ENCODE measurements around the gene IFIT3. TPM values are rescaled to one million over a fixed set of nuclear protein-coding genes. Genes with fewer than 3 reads are reported as not detected.

IFIT3 gene
- total and polyA plus RNA-seq, 2 of the 8 experiments (the other 6 are each of a cell fraction or from before 2014, with no cell fraction given) = 0.12 to 0.84 TPM

DNA sequence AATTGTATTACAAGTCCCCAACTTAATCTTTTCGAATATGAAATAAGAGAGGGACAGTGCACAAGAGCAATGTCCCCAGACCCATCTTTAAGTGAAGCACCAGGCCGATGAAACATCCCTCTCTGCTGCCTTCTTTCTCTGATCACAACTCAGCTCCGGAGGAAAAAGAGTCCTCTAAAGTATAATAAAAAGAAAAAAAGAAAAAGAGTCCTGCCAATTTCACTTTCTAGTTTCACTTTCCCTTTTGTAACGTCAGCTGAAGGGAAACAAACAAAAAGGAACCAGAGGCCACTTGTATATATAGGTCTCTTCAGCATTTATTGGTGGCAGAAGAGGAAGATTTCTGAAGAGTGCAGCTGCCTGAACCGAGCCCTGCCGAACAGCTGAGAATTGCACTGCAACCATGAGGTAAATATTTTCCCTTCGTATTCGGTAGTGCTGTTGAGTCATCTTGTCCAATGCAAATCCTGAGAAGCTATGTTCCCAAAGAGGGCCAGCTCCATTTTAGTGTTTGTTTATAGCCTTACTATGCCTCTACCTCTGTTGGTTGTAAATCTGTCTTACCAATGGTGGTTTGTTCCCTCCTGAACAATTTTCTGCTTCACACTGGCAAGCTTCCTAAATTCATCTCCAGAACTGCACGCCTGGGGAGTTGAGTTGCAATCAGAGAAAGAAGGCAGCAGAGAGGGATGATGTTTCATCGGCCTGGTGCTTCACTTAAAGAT is 25.9 kb upstream of the IFIT3 start, which contains the start of gene IFIT2:
Gene IFIT2, plus strand, starts transcription at position 326 of the 725 bp plus-strand sequence. Its CDS starts 78 bp downstream, at position 404.
- Histone ChIP-seq H2BK20ac (ENCODE audit: low read length) (no peak within 1 kb of the TSS), H3K4me3 (ENCODE audit: extremely low read depth in 1 of 4, insufficient read depth in 2 of 4, low read depth in 3 of 4, low read length in 4 of 4) (no peak within 1 kb of the TSS), H3K79me2 (ENCODE audit: control insufficient read depth in 1 of 2, insufficient read depth in 2 of 2, low read length in 2 of 2) (no peaks in the 10 kb centered on the region), H2BK15ac (ENCODE audit: low read length) (no peak within 1 kb of the TSS), H3K14ac (ENCODE audit: insufficient read length) (no peak within 1 kb of the TSS), H3K9ac (replicated peaks in 1 of 4; ENCODE audit: extremely low read depth in 1 of 4, low read depth in 3 of 4, low read length in 3 of 4) (no peak within 1 kb of the TSS), H2BK120ac (replicated peaks; ENCODE audit: low read depth, low read length) (no peak within 1 kb of the TSS), H3K56ac (replicated peaks; ENCODE audit: insufficient read length, low read depth, low read length) (no peak within 1 kb of the TSS), H3K23ac (ENCODE audit: insufficient read length) (peak within 1 kb of the TSS; percentile 66), H2AK5ac (ENCODE audit: low read depth, low read length) (no peak within 1 kb of the TSS), H3K36me3 (ENCODE audit: control insufficient read depth in 2 of 4, insufficient read depth in 4 of 4, low read length in 3 of 4) (no peaks in the 10 kb centered on the region), H4K5ac (ENCODE audit: insufficient read length, low read depth, low read length) (peak within 1 kb of the TSS; percentile 30), H2BK5ac (ENCODE audit: low read depth, low read length) (no peak within 1 kb of the TSS), H3K27me3 (replicated peaks in 1 of 4; ENCODE audit: control insufficient read depth in 3 of 4, extremely low read depth in 1 of 4, insufficient read depth in 3 of 4, low read length in 3 of 4) (no peaks in the 10 kb centered on the region), H3K4ac (replicated peaks; ENCODE audit: insufficient read length, low read depth, low read length) (no peak within 1 kb of the TSS), H4K91ac (replicated peaks; ENCODE audit: insufficient read length, low read length) (no peak within 1 kb of the TSS), H3K9me3 (ENCODE audit: insufficient read depth in 2 of 2, low read depth in 1 of 2, low read length in 1 of 2) (no peaks in the 10 kb centered on the region), H4K20me1 (replicated peaks in 1 of 2; ENCODE audit: control insufficient read depth in 1 of 2, insufficient read depth in 2 of 2, low read length in 2 of 2) (no peaks in the 10 kb centered on the region), H3K79me1 (ENCODE audit: low read depth, low read length) (no peaks in the 10 kb centered on the region), H3K18ac (ENCODE audit: extremely low read depth, low read length) (no peak within 1 kb of the TSS; the same call in 1 of the 2 replicates), H3K23me2 (ENCODE audit: low read depth, low read length) (no peaks in the 10 kb centered on the region), H4K8ac (ENCODE audit: extremely low read depth, insufficient read depth, low read length) (no peak within 1 kb of the TSS), H2BK12ac (ENCODE audit: low read depth, low read length) (no peak within 1 kb of the TSS), H3K4me2 (ENCODE audit: insufficient read depth in 1 of 2, low read depth in 2 of 2, low read length in 2 of 2) (no peak within 1 kb of the TSS), H3K27ac (ENCODE audit: low read depth, low read length) (no peak within 1 kb of the TSS), H2AFZ (ENCODE audit: low read length) (peak within 1 kb of the TSS; percentile 36), H3K4me1 (replicated peaks in 1 of 4; ENCODE audit: control insufficient read depth in 3 of 4, insufficient read depth in 4 of 4, low read length in 3 of 4) (peaks cover 0 to 3% (median 1%) of the 10 kb centered on the region in 4 experiments; a peak in 2 of 7 replicates)
- FAIRE-seq = no peak
- WGBS, 2 experiments (ENCODE audit: extremely low coverage in 1 of 2, insufficient coverage in 1 of 2, insufficient read length in 1 of 2, insufficient replicate concordance in 2 of 2, low coverage in 1 of 2, low lambda C conversion rate in 2 of 2, missing lambda C conversion rate in 1 of 2) = 89% methylated on average over 10 of the region's 10 CpGs; no CpG with 5 or more reads in 1 of the 2 experiments
- DNase-seq (ENCODE audit: low read depth in 1 of 2, low spot score in 2 of 2) = no peak
- ChIA-PET CTCF (ENCODE audit: partially characterized antibody) (interaction anchor here (0.7 to 9.9 kb wide), 7 partner anchors 21 to 117 kb away, joined by 3 to 60 read pairs (median 4); no protein-coding TSS in a partner anchor), POLR2A (ENCODE audit: partially characterized antibody) (interaction anchor here (1.0 kb wide), 1 partner anchor 112 kb away, joined by 3 read pairs; the partner anchor contains the start of gene IFIT5)
- TF ChIP-seq KDM1A (IDR thresholded peaks at IDR 0.05; ENCODE audit: borderline replicate concordance, low read length) = no peak
- TF ChIP-seq, protein P1, sequence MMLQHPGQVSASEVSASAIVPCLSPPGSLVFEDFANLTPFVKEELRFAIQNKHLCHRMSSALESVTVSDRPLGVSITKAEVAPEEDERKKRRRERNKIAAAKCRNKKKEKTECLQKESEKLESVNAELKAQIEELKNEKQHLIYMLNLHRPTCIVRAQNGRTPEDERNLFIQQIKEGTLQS (IDR thresholded peaks at IDR 0.05; ENCODE audit: insufficient read depth, low read depth, low read length) = no peak
- no peak for TF ChIP-seq SP2 (IDR thresholded peaks at IDR 0.05; ENCODE audit: low read length)
- TF ChIP-seq, protein P2, sequence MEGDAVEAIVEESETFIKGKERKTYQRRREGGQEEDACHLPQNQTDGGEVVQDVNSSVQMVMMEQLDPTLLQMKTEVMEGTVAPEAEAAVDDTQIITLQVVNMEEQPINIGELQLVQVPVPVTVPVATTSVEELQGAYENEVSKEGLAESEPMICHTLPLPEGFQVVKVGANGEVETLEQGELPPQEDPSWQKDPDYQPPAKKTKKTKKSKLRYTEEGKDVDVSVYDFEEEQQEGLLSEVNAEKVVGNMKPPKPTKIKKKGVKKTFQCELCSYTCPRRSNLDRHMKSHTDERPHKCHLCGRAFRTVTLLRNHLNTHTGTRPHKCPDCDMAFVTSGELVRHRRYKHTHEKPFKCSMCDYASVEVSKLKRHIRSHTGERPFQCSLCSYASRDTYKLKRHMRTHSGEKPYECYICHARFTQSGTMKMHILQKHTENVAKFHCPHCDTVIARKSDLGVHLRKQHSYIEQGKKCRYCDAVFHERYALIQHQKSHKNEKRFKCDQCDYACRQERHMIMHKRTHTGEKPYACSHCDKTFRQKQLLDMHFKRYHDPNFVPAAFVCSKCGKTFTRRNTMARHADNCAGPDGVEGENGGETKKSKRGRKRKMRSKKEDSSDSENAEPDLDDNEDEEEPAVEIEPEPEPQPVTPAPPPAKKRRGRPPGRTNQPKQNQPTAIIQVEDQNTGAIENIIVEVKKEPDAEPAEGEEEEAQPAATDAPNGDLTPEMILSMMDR (IDR thresholded peaks at IDR 0.05; ENCODE audit: control extremely low read depth in 1 of 3, insufficient read depth in 1 of 3, low read depth in 1 of 3, low read length in 3 of 3) = no peak
- no peak for TF ChIP-seq BACH1 (IDR thresholded peaks at IDR 0.05; ENCODE audit: low read length)
- TF ChIP-seq POLR2A (IDR thresholded peaks at IDR 0.05; ENCODE audit: control extremely low read depth in 1 of 2, low read depth in 2 of 2, low read length in 2 of 2) = no peak
- no peak for TF ChIP-seq CHD1 (IDR thresholded peaks at IDR 0.05; ENCODE audit: low read depth, low read length)
- no peak for TF ChIP-seq MAFK (IDR thresholded peaks at IDR 0.05; ENCODE audit: low read depth, low read length)
- TF ChIP-seq TCF12 (IDR thresholded peaks at IDR 0.05; ENCODE audit: low read depth, low read length) = no peak
- TF ChIP-seq TAF7 (optimal IDR thresholded peaks at IDR 0.05; ENCODE audit: borderline replicate concordance, low read depth, low read length) = no peak
